ENCODE results near the gene MAN2B2.

- TF ChIP-seq CTCF (IDR thresholded peaks at IDR 0.05): no peak
- TF ChIP-seq POLR2A (IDR thresholded peaks at IDR 0.05): no peak
Measured at GRCh38 chr4:6647582-6648230, 72.7 kb downstream of the MAN2B2 start.

Data from lower leg skin (tissue), 3 donors.